WTC11 (cell line): Measurements from ENCODE around the gene OGG1. TPM values are rescaled to one million over a fixed set of nuclear protein-coding genes. Genes with fewer than 3 reads are reported as not detected.

Source experiments
- ATAC-seq: fragments of 200-7000 bp; cut with Tn5 transposase; 2 replicates; pipeline ENCODE4 v1.10.0; 2021; ENCODE audit warnings: mild to moderate bottlenecking, moderate library complexity
- CTCF ChIA-PET: fragments of 300-600 bp; sonication (Branson Sonifier 250); formaldehyde crosslinking; loops from one replicate; lab custom pipeline; 2021; ENCODE audit warnings: antibody characterized with exemption; lab: Charles Lee
- POLR2A ChIA-PET: fragments of 350-600 bp; sonication (Branson Sonifier 250); formaldehyde crosslinking; loops from one replicate; lab custom pipeline; 2021; ENCODE audit warnings: antibody characterized with exemption; lab: Charles Lee
- DNase-seq: peaks from one replicate; pipeline ENCODE4 v3.0.0; 2021; ENCODE audit warnings: low spot score
- H3K27ac Mint-ChIP-seq: 2 replicates; pipeline ENCODE4 v1.8.0; 2021; ENCODE audit warnings: mixed read lengths
- H3K27me3 Mint-ChIP-seq: 2 replicates; pipeline ENCODE4 v1.8.0; 2021; ENCODE audit warnings: low read depth, mild to moderate bottlenecking, moderate library complexity, mixed read lengths
- H3K36me3 Mint-ChIP-seq: 2 replicates; pipeline ENCODE4 v1.8.0; 2021; ENCODE audit warnings: mixed read lengths
- H3K4me1 Mint-ChIP-seq: 2 replicates; pipeline ENCODE4 v1.8.0; 2022; ENCODE audit warnings: mixed read lengths
- H3K4me3 Mint-ChIP-seq: 2 replicates; pipeline ENCODE4 v1.8.0; 2021; ENCODE audit warnings: mild to moderate bottlenecking, moderate library complexity, mixed read lengths
- H3K9me3 Mint-ChIP-seq: 2 replicates; pipeline ENCODE4 v1.8.0; 2021; ENCODE audit warnings: mixed read lengths
- ESRRA ChIP-seq: sonication (generic); formaldehyde crosslinking; IDR thresholded peaks from 2 replicates; pipeline ENCODE4 v1.8.1; 2022; ENCODE audit warnings: mild to moderate bottlenecking, missing genetic modification reagents, borderline replicate concordance
- GRHL2 ChIP-seq: fragments of 250-450 bp; sonication (Bioruptor Pico); IDR thresholded peaks from 2 replicates; pipeline ENCODE4 v1.8.0; 2022; ENCODE audit warnings: mild to moderate bottlenecking, moderate library complexity; ENCODE audit not compliant: insufficient replicate concordance, severe bottlenecking
- GTF2I ChIP-seq: fragments of 250-450 bp; sonication (Bioruptor Pico); conservative IDR thresholded peaks from 2 replicates; pipeline ENCODE4 v1.4.0; 2021; ENCODE audit warnings: mild to moderate bottlenecking
- HMGA2 ChIP-seq: fragments of 250-450 bp; sonication (Bioruptor Pico); IDR thresholded peaks from 2 replicates; pipeline ENCODE4 v1.4.0; 2021; ENCODE audit warnings: mild to moderate bottlenecking, moderate library complexity
- MXD4 ChIP-seq: fragments of 250-450 bp; sonication (Bioruptor Pico); IDR thresholded peaks from 2 replicates; pipeline ENCODE4 v1.8.0; 2021; ENCODE audit warnings: mild to moderate bottlenecking, moderate library complexity, borderline replicate concordance
- NFE2L1 ChIP-seq: sonication (generic); formaldehyde crosslinking; IDR thresholded peaks from 2 replicates; pipeline ENCODE4 v1.8.1; 2023; ENCODE audit warnings: missing genetic modification reagents
- NFYB ChIP-seq: sonication (generic); formaldehyde crosslinking; conservative IDR thresholded peaks from 2 replicates; pipeline ENCODE4 v1.8.0; 2022; ENCODE audit warnings: low read depth, missing genetic modification reagents
- NR1H2 ChIP-seq: sonication (generic); formaldehyde crosslinking; IDR thresholded peaks from 2 replicates; pipeline ENCODE4 v1.9.0; 2021; ENCODE audit warnings: mild to moderate bottlenecking, moderate library complexity, missing genetic modification reagents
- NR3C1 ChIP-seq: sonication (generic); formaldehyde crosslinking; conservative IDR thresholded peaks from 2 replicates; pipeline ENCODE4 v1.8.1; 2023; ENCODE audit warnings: low read depth, mild to moderate bottlenecking, missing genetic modification reagents
- RORB ChIP-seq: fragments of 250-450 bp; sonication (Bioruptor Pico); IDR thresholded peaks from 2 replicates; pipeline ENCODE4 v1.9.0; 2021; ENCODE audit warnings: mild to moderate bottlenecking
- SOX15 ChIP-seq: fragments of 250-450 bp; sonication (Bioruptor Pico); IDR thresholded peaks from 2 replicates; pipeline ENCODE4 v1.9.0; 2021; ENCODE audit warnings: mild to moderate bottlenecking
- STAT6 ChIP-seq: sonication (generic); formaldehyde crosslinking; conservative IDR thresholded peaks from 2 replicates; pipeline ENCODE4 v1.8.1; 2023; ENCODE audit warnings: mild to moderate bottlenecking, low read depth, missing genetic modification reagents, moderate library complexity
- TCF7 ChIP-seq: sonication (generic); formaldehyde crosslinking; IDR thresholded peaks from 2 replicates; pipeline ENCODE4 v1.8.0; 2022; ENCODE audit warnings: mild to moderate bottlenecking, low read depth, missing genetic modification reagents, moderate library complexity
- TP53 ChIP-seq: sonication (generic); formaldehyde crosslinking; IDR thresholded peaks from 2 replicates; pipeline ENCODE4 v1.8.1; 2023; ENCODE audit warnings: mild to moderate bottlenecking, missing genetic modification reagents
- ZNF121 ChIP-seq: sonication (generic); formaldehyde crosslinking; IDR thresholded peaks from 2 replicates; pipeline ENCODE4 v1.8.0; 2023; ENCODE audit warnings: missing genetic modification reagents
- ZNF219 ChIP-seq: sonication (generic); formaldehyde crosslinking; IDR thresholded peaks from 2 replicates; pipeline ENCODE4 v1.8.0; 2023; ENCODE audit warnings: missing genetic modification reagents, mild to moderate bottlenecking, borderline replicate concordance
- ZNF263 ChIP-seq: sonication (generic); formaldehyde crosslinking; IDR thresholded peaks from 2 replicates; pipeline ENCODE4 v1.8.1; 2022; ENCODE audit warnings: low read depth, mild to moderate bottlenecking, moderate library complexity, missing genetic modification reagents
- ZNF416 ChIP-seq: fragments of 250-450 bp; sonication (Bioruptor Pico); IDR thresholded peaks from 2 replicates; pipeline ENCODE4 v1.9.0; 2021; ENCODE audit warnings: mild to moderate bottlenecking, inconsistent platforms
- ZNF423 ChIP-seq: fragments of 250-450 bp; sonication (Bioruptor Pico); IDR thresholded peaks from 2 replicates; pipeline ENCODE4 v2.1.2; 2022; ENCODE audit warnings: mild to moderate bottlenecking, moderate library complexity
- ZNF425 ChIP-seq: fragments of 250-450 bp; sonication (Bioruptor Pico); conservative IDR thresholded peaks from 2 replicates; pipeline ENCODE4 v1.9.0; 2021; ENCODE audit warnings: mild to moderate bottlenecking
- ZNF532 ChIP-seq: fragments of 250-450 bp; sonication (Bioruptor Pico); IDR thresholded peaks from 2 replicates; pipeline ENCODE4 v1.9.0; 2021; ENCODE audit warnings: mild to moderate bottlenecking, borderline replicate concordance
- total RNA-seq: library from RNA; stranded (reverse); gene quantifications from 3 replicates; pipeline ENCODE4 v1.2.3, GENCODE V29; 2021
- TF ChIP-seq, protein P1 (sequence below): fragments of 200-600 bp; IDR thresholded peaks from 2 replicates; pipeline ENCODE4 v1.8.0; 2022; ENCODE audit warnings: antibody characterized with exemption
- TF ChIP-seq, protein P2 (sequence below): sonication (generic); formaldehyde crosslinking; IDR thresholded peaks from 2 replicates; pipeline ENCODE4 v1.8.0; 2023; ENCODE audit warnings: missing genetic modification reagents
- TF ChIP-seq, protein P3 (sequence below): sonication (generic); formaldehyde crosslinking; IDR thresholded peaks from 2 replicates; pipeline ENCODE4 v1.8.1; 2022; ENCODE audit warnings: low read depth, missing genetic modification reagents, borderline replicate concordance

OGG1 gene
- total RNA-seq, 1 experiment from 2014 or later = 27.3 TPM

DNA sequence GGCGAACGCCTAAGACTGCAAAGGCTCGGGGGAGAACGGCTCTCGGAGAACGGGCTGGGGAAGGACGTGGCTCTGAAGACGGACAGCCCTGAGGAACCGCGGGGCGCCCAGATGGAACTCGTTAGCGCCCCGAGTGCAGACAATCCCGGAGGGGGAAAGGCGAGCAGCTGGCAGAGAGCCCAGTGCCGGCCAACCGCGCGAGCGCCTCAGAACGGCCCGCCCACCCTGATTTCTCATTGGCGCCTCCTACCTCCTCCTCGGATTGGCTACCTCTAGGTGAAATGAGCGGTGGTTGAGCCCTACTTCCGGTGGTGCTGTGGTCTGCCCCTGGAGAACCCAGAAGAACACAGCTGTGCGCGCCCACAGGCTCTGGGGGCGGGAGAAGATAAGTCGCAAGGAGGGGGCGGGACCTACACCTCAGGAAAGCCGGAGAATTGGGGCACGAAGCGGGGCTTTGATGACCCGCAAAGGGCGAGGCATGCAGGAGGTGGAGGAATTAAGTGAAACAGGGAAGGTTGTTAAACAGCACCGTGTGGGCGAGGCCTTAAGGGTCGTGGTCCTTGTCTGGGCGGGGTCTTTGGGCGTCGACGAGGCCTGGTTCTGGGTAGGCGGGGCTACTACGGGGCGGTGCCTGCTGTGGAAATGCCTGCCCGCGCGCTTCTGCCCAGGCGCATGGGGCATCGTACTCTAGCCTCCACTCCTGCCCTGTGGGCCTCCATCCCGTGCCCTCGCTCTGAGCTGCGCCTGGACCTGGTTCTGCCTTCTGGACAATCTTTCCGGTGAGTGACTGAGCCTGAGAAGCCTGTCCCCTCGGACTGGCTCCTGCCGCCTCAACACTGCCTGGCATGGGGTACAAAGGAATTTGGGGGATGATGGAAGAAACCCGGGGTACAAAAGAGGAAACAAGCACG, at the start of gene OGG1 (continued):
- no peak for TF ChIP-seq STAT6
- TF ChIP-seq TP53 = no peak
- TF ChIP-seq TCF7 (CRISPR knock-in tag) = no peak
- TF ChIP-seq SOX15 (CRISPR knock-in tag) = no peak
- no peak for TF ChIP-seq ZNF416 (CRISPR knock-in tag)
- TF ChIP-seq, protein P1, sequence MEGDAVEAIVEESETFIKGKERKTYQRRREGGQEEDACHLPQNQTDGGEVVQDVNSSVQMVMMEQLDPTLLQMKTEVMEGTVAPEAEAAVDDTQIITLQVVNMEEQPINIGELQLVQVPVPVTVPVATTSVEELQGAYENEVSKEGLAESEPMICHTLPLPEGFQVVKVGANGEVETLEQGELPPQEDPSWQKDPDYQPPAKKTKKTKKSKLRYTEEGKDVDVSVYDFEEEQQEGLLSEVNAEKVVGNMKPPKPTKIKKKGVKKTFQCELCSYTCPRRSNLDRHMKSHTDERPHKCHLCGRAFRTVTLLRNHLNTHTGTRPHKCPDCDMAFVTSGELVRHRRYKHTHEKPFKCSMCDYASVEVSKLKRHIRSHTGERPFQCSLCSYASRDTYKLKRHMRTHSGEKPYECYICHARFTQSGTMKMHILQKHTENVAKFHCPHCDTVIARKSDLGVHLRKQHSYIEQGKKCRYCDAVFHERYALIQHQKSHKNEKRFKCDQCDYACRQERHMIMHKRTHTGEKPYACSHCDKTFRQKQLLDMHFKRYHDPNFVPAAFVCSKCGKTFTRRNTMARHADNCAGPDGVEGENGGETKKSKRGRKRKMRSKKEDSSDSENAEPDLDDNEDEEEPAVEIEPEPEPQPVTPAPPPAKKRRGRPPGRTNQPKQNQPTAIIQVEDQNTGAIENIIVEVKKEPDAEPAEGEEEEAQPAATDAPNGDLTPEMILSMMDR = no peak
- TF ChIP-seq, protein P2, sequence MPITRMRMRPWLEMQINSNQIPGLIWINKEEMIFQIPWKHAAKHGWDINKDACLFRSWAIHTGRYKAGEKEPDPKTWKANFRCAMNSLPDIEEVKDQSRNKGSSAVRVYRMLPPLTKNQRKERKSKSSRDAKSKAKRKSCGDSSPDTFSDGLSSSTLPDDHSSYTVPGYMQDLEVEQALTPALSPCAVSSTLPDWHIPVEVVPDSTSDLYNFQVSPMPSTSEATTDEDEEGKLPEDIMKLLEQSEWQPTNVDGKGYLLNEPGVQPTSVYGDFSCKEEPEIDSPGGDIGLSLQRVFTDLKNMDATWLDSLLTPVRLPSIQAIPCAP = no peak; the same call in 1 of the 2 replicates
- TF ChIP-seq ZNF263 (CRISPR knock-in tag) = no peak
- TF ChIP-seq NR3C1 (CRISPR knock-in tag) = no peak
- TF ChIP-seq NFYB = peak; percentile 56
- TF ChIP-seq NR1H2 (CRISPR knock-in tag) = no peak
- TF ChIP-seq NFE2L1 = no peak
- peak; percentile 93 for TF ChIP-seq ZNF121 (CRISPR knock-in tag)

- no peak for DNase-seq
- ChIA-PET POLR2A (no interaction called here), CTCF (no interaction called here)
- peaks cover 21% of the 10 kb centered on the region for H3K27me3 Mint-ChIP-seq
- H3K4me1 Mint-ChIP-seq = no peaks in the 10 kb centered on the region
- no peak for ATAC-seq
- H3K36me3 Mint-ChIP-seq = no peaks in the 10 kb centered on the region
- H3K27ac Mint-ChIP-seq = no peak overlapping the region
- H3K4me3 Mint-ChIP-seq = no peak overlapping the region
- H3K9me3 Mint-ChIP-seq = no peaks in the 10 kb centered on the region
- no peak for TF ChIP-seq GRHL2 (CRISPR knock-in tag)
- no peak for TF ChIP-seq ZNF532 (CRISPR knock-in tag)
- TF ChIP-seq ZNF425 (CRISPR knock-in tag) = no peak
- no peak for TF ChIP-seq GTF2I (CRISPR knock-in tag)
- TF ChIP-seq, protein P3, sequence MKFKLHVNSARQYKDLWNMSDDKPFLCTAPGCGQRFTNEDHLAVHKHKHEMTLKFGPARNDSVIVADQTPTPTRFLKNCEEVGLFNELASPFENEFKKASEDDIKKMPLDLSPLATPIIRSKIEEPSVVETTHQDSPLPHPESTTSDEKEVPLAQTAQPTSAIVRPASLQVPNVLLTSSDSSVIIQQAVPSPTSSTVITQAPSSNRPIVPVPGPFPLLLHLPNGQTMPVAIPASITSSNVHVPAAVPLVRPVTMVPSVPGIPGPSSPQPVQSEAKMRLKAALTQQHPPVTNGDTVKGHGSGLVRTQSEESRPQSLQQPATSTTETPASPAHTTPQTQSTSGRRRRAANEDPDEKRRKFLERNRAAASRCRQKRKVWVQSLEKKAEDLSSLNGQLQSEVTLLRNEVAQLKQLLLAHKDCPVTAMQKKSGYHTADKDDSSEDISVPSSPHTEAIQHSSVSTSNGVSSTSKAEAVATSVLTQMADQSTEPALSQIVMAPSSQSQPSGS (CRISPR knock-in tag) = no peak
- TF ChIP-seq ZNF219 (CRISPR knock-in tag) = no peak
- no peak for TF ChIP-seq ZNF423 (CRISPR knock-in tag)
- TF ChIP-seq ESRRA (CRISPR knock-in tag) = no peak
- no peak for TF ChIP-seq HMGA2 (CRISPR knock-in tag)
- TF ChIP-seq MXD4 (CRISPR knock-in tag) = no peak
- TF ChIP-seq RORB = no peak
These were observed 49.2 kb upstream of the OGG1 start for GRCh38 chr3:9700536-9700935.
